ENCODE data around the gene PMPCA. TPM values are rescaled to one million over a fixed set of nuclear protein-coding genes. Genes with fewer than 3 reads are reported as not detected.

PMPCA gene
- polyA plus RNA-seq, 1 donor (not counting 4 experiments of a cell fraction or from before 2014, with no cell fraction given) = 85.9 TPM

GRCh38 chr9:136438548-136439480 lies 28.4 kb downstream of the PMPCA start:
- H3K4me3 ChIP-seq (ENCODE audit: control insufficient read depth in 2 of 3, extremely low read depth in 1 of 3, insufficient read depth in 2 of 3, low read depth in 1 of 3, low read length in 3 of 3) = peak overlapping the region; percentile 76 to 90 (median 77)
- peak overlapping the region; percentile 56 for H3K27ac ChIP-seq (ENCODE audit: control insufficient read depth, insufficient read depth, low read length)
- H3K9ac ChIP-seq (ENCODE audit: control insufficient read depth, extremely low read depth, insufficient read depth, low read length) = peak overlapping the region; percentile 80
- no peak for FAIRE-seq
- peak overlapping the region; percentile 40 for H2AFZ ChIP-seq (ENCODE audit: control insufficient read depth, low read length)
- H3K4me2 ChIP-seq (ENCODE audit: control insufficient read depth, extremely low read depth, insufficient read depth, low read depth, low read length) = peak overlapping the region; percentile 74
- peaks cover 2% of the 10 kb centered on the region for H3K9me1 ChIP-seq (ENCODE audit: control insufficient read depth, extremely low read depth, insufficient read depth, low read length)
- H3K9me3 ChIP-seq (ENCODE audit: control insufficient read depth, low read depth, low read length) = no peaks in the 10 kb centered on the region
- no peaks in the 10 kb centered on the region for H3K27me3 ChIP-seq (ENCODE audit: control insufficient read depth, extremely low read depth, insufficient read depth, low read length)
- H3K36me3 ChIP-seq (ENCODE audit: control insufficient read depth in 2 of 2, extremely low read depth in 1 of 2, insufficient read depth in 2 of 2, low read length in 2 of 2) = peaks cover 26 to 31% of the 10 kb centered on the region in 2 experiments
- dilution Hi-C loops (cut with MboI; ENCODE audit: extremely low pct_ligation_motif_present, low sequenced_read_pairs) = no loop called here
- TF ChIP-seq CTCF (optimal IDR thresholded peaks at IDR 0.05 in 1 of 3, IDR thresholded peaks at IDR 0.05 in 1 of 3, conservative IDR thresholded peaks at IDR 0.05 in 1 of 3; ENCODE audit: extremely low read depth in 1 of 3, insufficient read depth in 2 of 3, low read length in 3 of 3) (no peak), EZH2 (IDR thresholded peaks at IDR 0.05; ENCODE audit: low read length) (no peak)
- no peak for DNase-seq (ENCODE audit: low read depth, low spot score)
- H3K79me2 ChIP-seq (ENCODE audit: control insufficient read depth, insufficient read depth, low read length) = peaks cover 55% of the 10 kb centered on the region
- H4K20me1 ChIP-seq (ENCODE audit: control insufficient read depth, extremely low read depth, insufficient read depth, low read length) = peaks cover 13% of the 10 kb centered on the region
- peaks cover 15% of the 10 kb centered on the region for H3K4me1 ChIP-seq (ENCODE audit: control insufficient read depth, extremely low read depth, insufficient read depth, low read length)

- DNase-seq (ENCODE audit: low read depth, low spot score) (no peak), FAIRE-seq (no peak)
- H3K27me3 ChIP-seq (ENCODE audit: control insufficient read depth, extremely low read depth, insufficient read depth, low read length) = no peaks in the 10 kb centered on the region
- peaks cover 2% of the 10 kb centered on the region for H3K9me1 ChIP-seq (ENCODE audit: control insufficient read depth, extremely low read depth, insufficient read depth, low read length)
- no peaks in the 10 kb centered on the region for H3K9me3 ChIP-seq (ENCODE audit: control insufficient read depth, low read depth, low read length)
- peaks cover 29 to 35% of the 10 kb centered on the region in 2 experiments for H3K36me3 ChIP-seq (ENCODE audit: control insufficient read depth in 2 of 2, extremely low read depth in 1 of 2, insufficient read depth in 2 of 2, low read length in 2 of 2)
- peaks cover 13% of the 10 kb centered on the region for H4K20me1 ChIP-seq (ENCODE audit: control insufficient read depth, extremely low read depth, insufficient read depth, low read length)
- peaks cover 47% of the 10 kb centered on the region for H3K79me2 ChIP-seq (ENCODE audit: control insufficient read depth, insufficient read depth, low read length)
- peak within 1 kb of the TSS; percentile 40 for H2AFZ ChIP-seq (ENCODE audit: control insufficient read depth, low read length)
- H3K9ac ChIP-seq (ENCODE audit: control insufficient read depth, extremely low read depth, insufficient read depth, low read length) = peak within 1 kb of the TSS; percentile 80
- TF ChIP-seq CTCF (optimal IDR thresholded peaks at IDR 0.05 in 1 of 3, IDR thresholded peaks at IDR 0.05 in 1 of 3, conservative IDR thresholded peaks at IDR 0.05 in 1 of 3; ENCODE audit: extremely low read depth in 1 of 3, insufficient read depth in 2 of 3, low read length in 3 of 3) (peak in 2 of 3 experiments; percentile 61 to 70), EZH2 (IDR thresholded peaks at IDR 0.05; ENCODE audit: low read length) (no peak)
- H3K4me2 ChIP-seq (ENCODE audit: control insufficient read depth, extremely low read depth, insufficient read depth, low read depth, low read length) = peak within 1 kb of the TSS; percentile 74
- H3K4me3 ChIP-seq (ENCODE audit: control insufficient read depth in 2 of 3, extremely low read depth in 1 of 3, insufficient read depth in 2 of 3, low read depth in 1 of 3, low read length in 3 of 3) = peak within 1 kb of the TSS; percentile 76 to 90 (median 77)
- H3K4me1 ChIP-seq (ENCODE audit: control insufficient read depth, extremely low read depth, insufficient read depth, low read length) = peaks cover 15% of the 10 kb centered on the region
- dilution Hi-C loops (cut with MboI; ENCODE audit: extremely low pct_ligation_motif_present, low sequenced_read_pairs) = no loop called here
- peak within 1 kb of the TSS; percentile 56 for H3K27ac ChIP-seq (ENCODE audit: control insufficient read depth, insufficient read depth, low read length)
Observed at GRCh38 chr9:136439481-136440408, 29.3 kb downstream of the PMPCA start, which contains the start of gene INPP5E. TSS of gene INPP5E (minus strand) at chr9:136439845. CDS start at chr9:136439419, 426 bp downstream.

Measured in keratinocyte (primary cell).